Measurements from ENCODE around the gene ACOT11. TPM values are rescaled to one million over a fixed set of nuclear protein-coding genes. Genes with fewer than 3 reads are reported as not detected.

The ACOT11 gene
- total RNA-seq, 4 donors from 2014 or later: 41.3 to 200 (median 119) TPM

GRCh38 chr1:54546651-54547401 lies 1.2 kb upstream of the ACOT11 start:
- no peaks in the 10 kb centered on the region for H3K27me3 ChIP-seq
- no peaks in the 10 kb centered on the region for H3K36me3 ChIP-seq
- peak in 1 of 3 donors; percentile 8 for DNase-seq
- H3K9me3 ChIP-seq: no peaks in the 10 kb centered on the region
- TF ChIP-seq POLR2A (IDR thresholded peaks at IDR 0.05) (no peak), CTCF (IDR thresholded peaks at IDR 0.05) (no peak)
- H3K4me3 ChIP-seq: no peak overlapping the region
- peak overlapping the region in 1 of 4 donors; percentile 69 for H3K27ac ChIP-seq
- H3K4me1 ChIP-seq: peaks cover 0 to 22% (median 4%) of the 10 kb centered on the region in 4 donors

GRCh38 chr1:54548389-54549044 lies 489 bp downstream of the ACOT11 start:
- H3K36me3 ChIP-seq: no peaks in the 10 kb centered on the region
- H3K4me3 ChIP-seq: peak overlapping the region in 1 of 4 donors; percentile 31
- DNase-seq: peak in 1 of 3 donors; percentile 2
- H3K27ac ChIP-seq: peak overlapping the region in 1 of 4 donors; percentile 69
- H3K27me3 ChIP-seq: no peaks in the 10 kb centered on the region
- H3K4me1 ChIP-seq: peaks cover 0 to 12% (median 0%) of the 10 kb centered on the region in 4 donors
- TF ChIP-seq CTCF (IDR thresholded peaks at IDR 0.05) (no peak), POLR2A (IDR thresholded peaks at IDR 0.05) (no peak)
- H3K9me3 ChIP-seq: no peaks in the 10 kb centered on the region

- TF ChIP-seq CTCF (IDR thresholded peaks at IDR 0.05): no peak
- TF ChIP-seq POLR2A (IDR thresholded peaks at IDR 0.05): no peak
- Histone ChIP-seq H3K27me3 (no peaks in the 10 kb centered on the region), H3K27ac (peak overlapping the region in 1 of 4 donors; percentile 69), H3K4me1 (peaks cover 0 to 12% (median 0%) of the 10 kb centered on the region in 4 donors), H3K9me3 (no peaks in the 10 kb centered on the region), H3K4me3 (no peak overlapping the region), H3K36me3 (no peaks in the 10 kb centered on the region)
- peak in 1 of 3 donors; percentile 12 for DNase-seq
Observed at GRCh38 chr1:54549181-54549924, 1.3 kb downstream of the ACOT11 start.

GRCh38 chr1:54551891-54552290 lies 3.9 kb downstream of the ACOT11 start:
- Histone ChIP-seq H3K36me3 (no peaks in the 10 kb centered on the region), H3K4me1 (peaks cover 0 to 11% (median 0%) of the 10 kb centered on the region in 4 donors), H3K27ac (no peak overlapping the region), H3K4me3 (no peak overlapping the region), H3K27me3 (no peaks in the 10 kb centered on the region), H3K9me3 (no peaks in the 10 kb centered on the region)
- DNase-seq: no peak
- TF ChIP-seq CTCF (IDR thresholded peaks at IDR 0.05): no peak
- no peak for TF ChIP-seq POLR2A (IDR thresholded peaks at IDR 0.05)

- Histone ChIP-seq H3K9me3 (no peaks in the 10 kb centered on the region), H3K27ac (no peak overlapping the region), H3K4me3 (no peak overlapping the region), H3K27me3 (no peaks in the 10 kb centered on the region), H3K4me1 (no peaks in the 10 kb centered on the region), H3K36me3 (no peaks in the 10 kb centered on the region)
- no peak for TF ChIP-seq POLR2A (IDR thresholded peaks at IDR 0.05)
- TF ChIP-seq CTCF (IDR thresholded peaks at IDR 0.05): no peak
- no peak for DNase-seq
Observed at GRCh38 chr1:54553602-54554313, 5.7 kb downstream of the ACOT11 start.
